KOPT-K1 (cell line): ENCODE data around the gene SYNGR4.

ENCODE experiments used
- H3K27ac ChIP-seq: fragments of 200-600 bp; sonication (generic); 2 replicates; pipeline ENCODE4 v1.5.1; 2016; ENCODE audit warnings: antibody characterized with exemption, mild to moderate bottlenecking, low read depth, low read length; ENCODE audit not compliant: poor library complexity, severe bottlenecking
- H3K36me3 ChIP-seq: fragments of 200-600 bp; sonication (generic); 2 replicates; pipeline ENCODE4 v1.5.1; 2017; ENCODE audit warnings: antibody characterized with exemption, mild to moderate bottlenecking, low read length, moderate library complexity; ENCODE audit not compliant: insufficient read depth
- H3K9me3 ChIP-seq: fragments of 200-600 bp; sonication (generic); 2 replicates; pipeline ENCODE4 v1.5.1; 2017; ENCODE audit warnings: antibody characterized with exemption, low read length, mild to moderate bottlenecking; ENCODE audit not compliant: insufficient read depth, poor library complexity, severe bottlenecking

The SYNGR4 gene

DNA sequence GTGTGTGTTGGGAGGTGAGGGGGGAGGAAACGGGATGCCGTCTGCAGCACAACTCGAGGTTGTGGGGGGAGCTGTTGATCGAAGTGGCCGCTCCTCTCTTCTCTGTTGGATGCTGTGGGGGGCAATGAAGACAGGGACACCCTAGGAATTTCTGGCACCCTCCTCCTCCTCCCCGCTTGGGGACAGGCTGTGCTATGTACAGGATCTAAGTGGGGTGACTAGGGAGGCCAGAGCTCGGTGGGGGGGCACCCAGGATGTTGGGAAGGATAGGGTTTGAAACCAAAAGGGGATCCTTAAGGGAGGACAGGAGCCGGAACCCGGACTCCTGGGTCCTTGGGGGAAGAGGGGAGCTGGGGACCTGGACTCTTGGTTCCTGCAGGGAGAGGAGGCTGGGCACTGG is 31.3 kb downstream of the SYNGR4 start:
- Histone ChIP-seq H3K27ac (no peak overlapping the region), H3K36me3 (no peaks in the 10 kb centered on the region), H3K9me3 (no peaks in the 10 kb centered on the region)

DNA sequence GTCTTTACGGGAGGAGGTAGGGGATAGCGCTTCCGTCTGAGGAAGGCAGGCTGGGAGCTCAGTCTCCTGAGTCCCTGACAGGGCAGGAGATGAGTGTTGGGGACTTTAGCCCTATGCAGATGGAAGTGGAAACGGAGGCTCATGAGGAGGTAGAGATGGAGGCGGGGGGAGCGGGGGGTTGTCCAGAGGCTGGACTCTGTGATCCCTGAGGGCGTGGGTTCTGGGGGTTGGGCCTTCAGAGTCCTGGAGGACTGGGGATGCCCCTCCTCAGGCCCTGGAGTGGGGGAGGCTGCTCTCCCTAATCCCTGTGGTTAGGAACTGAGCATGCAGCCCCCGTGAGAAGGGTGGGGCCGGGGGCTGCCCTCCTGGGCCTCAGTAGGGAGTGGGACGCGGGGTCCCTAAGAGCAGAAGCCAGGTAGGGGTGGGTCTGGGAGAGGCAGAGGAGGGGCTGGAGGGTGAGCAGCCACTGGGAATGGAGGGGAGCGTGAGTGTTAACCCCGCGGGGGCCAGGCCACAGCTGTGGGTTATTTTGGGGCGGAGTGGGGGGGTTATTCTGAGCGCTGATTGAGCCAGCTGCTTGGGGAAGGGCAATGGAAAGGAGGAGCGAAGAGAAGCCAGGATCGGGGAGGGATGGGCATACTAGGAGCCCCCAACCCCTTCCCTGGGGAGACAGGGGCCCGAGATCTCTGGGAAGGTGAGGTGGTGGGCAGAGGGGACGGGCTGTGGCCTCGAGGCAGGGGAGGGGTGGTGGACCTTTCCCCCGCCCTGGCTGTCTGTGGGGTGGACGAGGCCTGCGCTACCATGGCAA is 32.1 kb downstream of the SYNGR4 start:
- H3K27ac ChIP-seq = no peak overlapping the region
- no peaks in the 10 kb centered on the region for H3K36me3 ChIP-seq
- no peaks in the 10 kb centered on the region for H3K9me3 ChIP-seq

DNA sequence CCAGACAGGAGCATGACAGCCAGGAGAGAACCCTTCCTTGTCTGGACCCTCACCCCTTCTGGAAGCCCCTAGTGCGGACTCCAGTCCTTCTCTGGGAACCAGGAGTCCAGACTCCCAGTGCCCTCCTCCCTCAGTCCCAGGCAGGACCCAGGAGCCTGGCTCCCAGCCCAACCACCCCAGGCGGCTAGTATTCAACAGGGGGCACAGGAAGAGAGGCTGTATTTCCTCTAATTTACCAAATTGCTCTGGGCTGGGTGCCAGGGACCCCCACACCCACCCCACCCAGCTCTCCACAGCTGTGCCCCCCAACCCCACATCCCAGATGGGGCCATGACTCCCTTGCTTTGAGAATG is 32.6 kb downstream of the SYNGR4 start:
- no peaks in the 10 kb centered on the region for H3K36me3 ChIP-seq
- no peaks in the 10 kb centered on the region for H3K9me3 ChIP-seq
- no peak overlapping the region for H3K27ac ChIP-seq

DNA sequence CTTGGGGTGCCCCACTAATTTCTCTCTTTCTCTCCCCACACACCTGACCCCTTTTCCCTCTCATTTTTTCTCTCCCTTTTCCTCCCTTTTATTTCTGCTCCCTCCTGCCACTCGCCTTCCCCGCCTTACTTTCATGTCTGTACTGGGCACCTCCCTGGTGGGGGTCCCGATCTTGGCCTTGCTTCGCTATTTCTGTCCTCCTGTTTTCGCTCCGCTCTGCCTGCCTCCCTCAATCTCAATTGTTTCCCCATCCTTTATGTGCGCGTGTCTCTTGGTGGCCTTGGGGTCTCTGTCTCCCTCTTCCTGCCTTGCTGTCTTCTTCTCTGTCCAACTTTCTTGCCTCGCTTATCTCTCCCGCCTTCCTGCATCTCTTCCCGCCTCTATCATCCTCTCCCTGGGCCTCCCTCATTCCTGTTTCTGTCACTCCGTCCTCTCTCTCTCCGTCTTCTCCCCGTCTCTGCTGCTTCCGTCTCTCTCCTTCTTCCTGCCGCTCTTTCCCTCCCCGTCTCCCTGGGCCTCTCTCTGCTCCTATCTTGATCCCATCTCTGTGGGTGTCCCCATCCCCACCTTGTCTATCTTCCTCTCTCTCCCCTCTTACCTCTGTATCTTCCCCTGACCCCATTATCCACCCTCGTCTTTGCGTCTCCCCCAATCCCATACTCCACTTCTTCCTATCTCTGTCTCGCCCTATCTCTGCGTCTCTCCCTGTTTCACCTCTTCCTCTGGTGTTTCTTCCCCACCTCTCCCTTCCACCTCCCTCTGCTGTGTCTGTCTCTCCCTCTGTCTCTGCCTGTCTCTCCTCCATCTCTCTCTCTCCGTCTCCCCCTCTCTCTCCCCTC is 33.3 kb downstream of the SYNGR4 start:
- no peaks in the 10 kb centered on the region for H3K9me3 ChIP-seq
- peak overlapping the region; percentile 15 for H3K27ac ChIP-seq
- H3K36me3 ChIP-seq = no peaks in the 10 kb centered on the region

DNA sequence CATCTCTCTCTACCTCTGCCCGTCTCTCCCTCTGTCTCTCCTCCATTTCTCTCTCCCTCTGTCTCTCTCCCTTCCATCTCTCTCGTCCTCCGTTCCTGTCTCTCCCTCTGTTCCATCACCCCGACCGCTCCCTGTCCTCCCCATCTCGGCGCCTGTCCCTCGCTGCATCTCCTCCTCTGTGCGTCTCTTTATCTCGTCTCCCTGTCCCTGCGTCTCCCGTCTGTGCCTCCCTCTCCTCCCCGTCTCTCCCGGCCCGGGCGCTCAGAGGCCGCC is 33.9 kb downstream of the SYNGR4 start:
- H3K27ac ChIP-seq = peak overlapping the region; percentile 15
- no peaks in the 10 kb centered on the region for H3K36me3 ChIP-seq
- no peaks in the 10 kb centered on the region for H3K9me3 ChIP-seq

DNA sequence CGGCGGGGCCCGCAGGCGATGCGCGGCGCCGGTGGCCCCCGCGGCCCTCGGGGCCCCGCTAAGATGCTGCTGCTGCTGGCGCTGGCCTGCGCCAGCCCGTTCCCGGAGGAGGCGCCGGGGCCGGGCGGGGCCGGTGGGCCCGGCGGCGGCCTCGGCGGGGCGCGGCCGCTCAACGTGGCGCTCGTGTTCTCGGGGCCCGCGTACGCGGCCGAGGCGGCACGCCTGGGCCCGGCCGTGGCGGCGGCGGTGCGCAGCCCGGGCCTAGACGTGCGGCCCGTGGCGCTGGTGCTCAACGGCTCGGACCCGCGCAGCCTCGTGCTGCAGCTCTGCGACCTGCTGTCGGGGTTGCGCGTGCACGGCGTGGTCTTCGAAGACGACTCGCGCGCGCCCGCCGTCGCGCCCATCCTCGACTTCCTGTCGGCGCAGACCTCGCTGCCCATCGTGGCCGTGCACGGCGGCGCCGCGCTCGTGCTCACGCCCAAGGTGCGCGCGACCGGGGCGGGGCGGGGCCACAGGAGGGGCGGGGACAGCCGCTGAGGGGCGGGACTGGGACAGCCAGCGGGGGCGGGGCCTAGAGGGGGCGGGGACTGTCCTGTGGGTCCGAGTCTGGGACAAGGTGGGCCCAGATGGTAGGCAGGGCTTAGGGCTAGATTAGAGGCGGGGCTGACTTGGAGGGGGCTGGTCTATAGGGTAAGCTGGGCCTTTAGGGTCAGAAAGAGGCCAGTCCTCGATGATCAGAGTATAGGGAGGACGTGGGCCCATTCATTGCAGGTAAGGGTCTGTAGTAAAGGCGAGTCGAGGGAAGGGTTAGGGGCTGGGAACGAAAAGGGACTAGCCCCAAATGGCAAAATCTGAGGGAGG is 34.4 kb downstream of the SYNGR4 start:
- Histone ChIP-seq H3K9me3 (no peaks in the 10 kb centered on the region), H3K36me3 (no peaks in the 10 kb centered on the region), H3K27ac (peak overlapping the region; percentile 15)

DNA sequence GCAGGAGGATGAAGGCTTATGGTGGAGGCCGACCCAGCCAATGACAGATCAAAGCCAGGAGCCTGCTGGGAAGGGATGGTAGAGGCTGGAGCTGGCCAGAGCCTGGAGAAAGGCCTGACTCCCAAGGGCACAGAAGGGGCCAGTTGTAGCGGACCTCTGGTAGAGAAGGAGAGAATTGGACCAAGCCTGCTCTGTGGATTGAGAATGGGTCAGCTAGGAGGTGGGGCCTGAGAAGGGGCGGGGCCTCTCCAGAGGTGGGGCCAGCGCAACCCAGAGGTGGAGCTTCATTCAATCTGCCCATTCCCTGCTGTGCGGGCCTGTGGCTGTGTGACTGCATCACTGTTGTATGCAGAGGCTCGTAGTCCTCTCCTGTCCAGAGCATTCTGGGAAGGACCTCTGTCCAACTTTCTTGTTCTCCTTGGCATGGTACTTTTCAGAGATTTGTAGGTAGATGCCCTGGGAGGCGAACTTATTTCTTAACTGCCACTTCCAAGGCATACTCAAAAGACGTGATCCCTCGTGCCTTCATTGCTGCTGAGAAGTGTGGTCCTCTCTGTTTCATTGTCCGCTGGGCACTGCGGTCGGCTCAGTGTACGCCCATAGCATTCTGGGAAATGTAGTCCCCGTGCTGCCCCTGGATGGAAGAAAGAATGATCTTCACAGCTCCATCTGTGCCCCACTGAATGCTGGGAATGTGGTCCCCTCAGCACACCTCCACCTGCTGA is 36.0 kb downstream of the SYNGR4 start:
- Histone ChIP-seq H3K9me3 (no peaks in the 10 kb centered on the region), H3K27ac (no peak overlapping the region), H3K36me3 (no peaks in the 10 kb centered on the region)

DNA sequence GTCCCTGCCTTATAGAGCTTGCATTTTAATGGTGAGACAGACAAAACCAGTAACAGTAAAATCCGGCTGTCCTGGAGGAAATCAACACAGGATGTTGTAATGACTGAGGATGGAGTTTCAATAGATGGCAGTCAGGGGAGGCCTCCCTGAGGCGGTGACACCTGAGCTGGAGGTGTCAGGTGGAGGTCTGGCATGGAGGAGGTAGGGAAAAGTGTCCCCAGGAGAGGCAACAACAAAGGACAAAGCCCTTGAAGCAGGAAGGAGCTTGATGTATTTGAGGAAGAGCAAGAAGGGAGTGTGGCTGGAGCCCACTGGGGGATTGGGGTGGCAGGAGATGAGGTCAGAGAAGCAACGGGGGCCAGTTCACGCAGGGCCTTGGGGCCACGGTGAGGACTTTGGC is 37.1 kb downstream of the SYNGR4 start:
- no peaks in the 10 kb centered on the region for H3K9me3 ChIP-seq
- H3K27ac ChIP-seq = no peak overlapping the region
- H3K36me3 ChIP-seq = no peaks in the 10 kb centered on the region

DNA sequence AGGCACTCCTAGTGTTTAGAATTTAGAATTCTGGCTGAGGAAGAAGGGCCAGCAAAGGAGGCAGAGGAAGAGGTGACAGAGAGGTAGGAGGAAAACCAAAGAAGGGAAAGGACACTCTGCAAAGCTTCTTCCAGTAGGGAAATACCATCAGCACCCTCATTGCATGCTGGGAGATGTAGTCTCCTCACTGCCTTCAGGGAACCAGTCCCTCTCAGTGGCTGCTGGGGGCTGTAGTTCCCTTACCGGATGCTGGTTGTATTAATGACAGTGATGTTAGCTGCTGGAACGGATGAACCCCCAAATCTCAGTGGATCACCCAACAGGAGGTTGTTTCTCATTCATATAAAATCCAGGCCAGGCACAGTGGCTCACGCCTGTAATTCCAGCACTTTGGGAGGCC is 39.4 kb downstream of the SYNGR4 start:
- H3K9me3 ChIP-seq = no peaks in the 10 kb centered on the region
- H3K27ac ChIP-seq = no peak overlapping the region
- no peaks in the 10 kb centered on the region for H3K36me3 ChIP-seq

DNA sequence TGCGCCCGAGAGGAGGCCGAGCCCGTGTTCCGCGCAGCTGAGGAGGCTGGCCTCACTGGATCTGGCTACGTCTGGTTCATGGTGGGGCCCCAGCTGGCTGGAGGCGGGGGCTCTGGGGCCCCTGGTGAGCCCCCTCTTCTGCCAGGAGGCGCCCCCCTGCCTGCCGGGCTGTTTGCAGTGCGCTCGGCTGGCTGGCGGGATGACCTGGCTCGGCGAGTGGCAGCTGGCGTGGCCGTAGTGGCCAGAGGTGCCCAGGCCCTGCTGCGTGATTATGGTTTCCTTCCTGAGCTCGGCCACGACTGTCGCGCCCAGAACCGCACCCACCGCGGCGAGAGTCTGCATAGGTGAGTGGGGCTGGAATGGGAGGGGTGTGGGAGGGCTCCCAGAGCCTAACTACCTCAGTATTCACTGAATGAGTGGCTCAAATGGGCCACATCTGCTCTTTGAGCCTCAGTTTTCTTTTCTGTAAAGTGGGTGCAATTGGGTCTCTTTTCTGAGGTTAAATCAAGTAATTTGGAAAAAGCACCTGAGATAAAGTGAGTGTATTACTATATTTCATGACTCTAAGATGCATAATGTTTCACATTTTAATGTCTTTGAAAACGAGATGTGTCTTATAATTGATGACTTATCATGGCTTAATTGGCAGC is 41.0 kb downstream of the SYNGR4 start:
- Histone ChIP-seq H3K36me3 (no peaks in the 10 kb centered on the region), H3K27ac (no peak overlapping the region), H3K9me3 (no peaks in the 10 kb centered on the region)

DNA sequence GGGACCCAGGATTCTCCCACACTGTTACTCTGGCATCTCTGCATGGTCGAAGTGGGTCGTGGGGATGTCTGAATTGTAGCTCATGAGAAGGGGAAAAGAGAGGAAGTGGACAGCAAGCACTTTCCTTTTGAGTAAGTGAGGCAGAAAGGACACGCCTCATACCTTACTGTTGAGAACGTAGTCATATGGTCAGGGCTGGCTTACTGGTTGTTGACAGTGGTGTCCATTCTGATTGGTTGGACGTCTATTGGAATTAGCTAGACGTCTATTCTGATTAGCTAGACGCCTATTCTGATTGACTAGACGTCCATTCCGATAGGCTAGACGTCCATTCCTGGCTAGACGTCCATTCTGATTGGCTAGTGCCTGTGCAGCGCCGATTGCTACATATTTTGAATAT is 41.7 kb downstream of the SYNGR4 start:
- Histone ChIP-seq H3K36me3 (no peaks in the 10 kb centered on the region), H3K27ac (no peak overlapping the region), H3K9me3 (no peaks in the 10 kb centered on the region)

DNA sequence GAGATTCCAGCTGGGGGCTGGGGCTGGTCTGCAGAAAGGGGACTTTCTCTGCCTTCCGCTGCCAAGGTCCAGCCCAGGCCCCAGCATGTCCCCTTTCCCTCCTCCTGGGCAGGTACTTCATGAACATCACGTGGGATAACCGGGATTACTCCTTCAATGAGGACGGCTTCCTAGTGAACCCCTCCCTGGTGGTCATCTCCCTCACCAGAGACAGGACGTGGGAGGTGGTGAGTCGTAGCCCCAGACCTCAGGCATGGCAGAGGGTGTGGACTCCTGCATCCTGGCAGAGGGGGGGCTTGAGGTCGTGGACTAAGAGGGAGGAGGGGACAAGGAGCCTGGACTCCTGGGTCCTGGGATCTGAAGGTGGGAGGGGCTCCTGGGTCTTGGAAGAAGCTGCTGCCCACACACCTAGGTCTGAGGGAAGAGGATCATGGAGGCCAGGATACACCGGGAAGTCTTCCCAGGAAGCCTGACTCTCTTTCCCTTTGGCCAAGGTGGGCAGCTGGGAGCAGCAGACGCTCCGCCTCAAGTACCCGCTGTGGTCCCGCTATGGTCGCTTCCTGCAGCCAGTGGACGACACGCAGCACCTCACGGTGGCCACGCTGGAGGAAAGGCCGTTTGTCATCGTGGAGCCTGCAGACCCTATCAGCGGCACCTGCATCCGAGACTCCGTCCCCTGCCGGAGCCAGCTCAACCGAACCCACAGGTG is 49.9 kb downstream of the SYNGR4 start:
- H3K9me3 ChIP-seq = no peaks in the 10 kb centered on the region
- no peaks in the 10 kb centered on the region for H3K36me3 ChIP-seq
- H3K27ac ChIP-seq = no peak overlapping the region

DNA sequence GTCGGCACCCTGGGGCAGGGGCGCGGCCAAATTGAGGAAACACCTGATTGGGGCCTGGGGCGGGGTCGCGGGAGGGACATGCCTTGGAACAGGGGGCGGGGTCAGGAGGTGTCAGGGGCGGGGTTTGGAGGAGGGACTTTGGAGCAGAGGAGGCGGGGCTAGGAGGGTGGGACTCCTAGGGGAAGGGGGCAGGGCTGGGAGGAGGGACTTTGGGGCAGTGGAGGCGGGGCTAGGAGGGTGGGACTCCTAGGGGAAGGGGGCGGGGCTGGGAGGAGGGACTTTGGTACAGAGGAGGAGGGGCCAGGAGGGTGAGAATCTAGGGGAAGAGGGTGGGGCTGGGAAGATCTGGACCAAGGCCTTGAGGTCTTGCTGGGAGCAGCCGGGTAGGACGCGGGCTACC is 51.2 kb downstream of the SYNGR4 start:
- Histone ChIP-seq H3K9me3 (no peaks in the 10 kb centered on the region), H3K27ac (no peak overlapping the region), H3K36me3 (no peaks in the 10 kb centered on the region)

DNA sequence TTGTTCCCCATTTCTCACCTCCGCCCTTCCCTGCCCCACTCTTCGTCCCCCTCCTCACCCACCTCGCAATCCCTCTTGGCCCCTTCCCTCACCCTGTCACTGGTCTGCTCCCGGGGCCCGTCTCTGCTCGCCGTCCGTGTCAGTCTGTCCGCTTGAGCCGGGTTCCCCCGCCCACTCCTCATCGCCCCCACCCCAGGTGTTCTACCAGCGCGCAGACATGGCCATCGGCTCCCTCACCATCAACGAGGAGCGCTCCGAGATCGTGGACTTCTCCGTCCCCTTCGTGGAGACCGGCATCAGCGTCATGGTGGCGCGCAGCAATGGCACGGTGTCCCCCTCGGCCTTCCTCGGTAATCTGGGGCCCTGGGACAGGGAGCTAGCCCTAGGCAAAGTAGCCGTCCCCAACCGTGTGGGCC is 51.6 kb downstream of the SYNGR4 start:
- Histone ChIP-seq H3K9me3 (no peaks in the 10 kb centered on the region), H3K27ac (no peak overlapping the region), H3K36me3 (no peaks in the 10 kb centered on the region)
